Endothelial cell (in vitro differentiated cells): ENCODE data around the gene OR10K1. TPM values are rescaled to one million over a fixed set of nuclear protein-coding genes. Genes with fewer than 3 reads are reported as not detected.
"Not testable (repeated sequence)": the region's sequence is repeated elsewhere in the genome, so short reads cannot be mapped to it uniquely, and the experiment has no call there.

Experiments used
- DNase-seq: peaks from one replicate; pipeline ENCODE4 v3.0.0; 2021; ENCODE audit warnings: low spot score
- H3K27ac Mint-ChIP-seq: one replicate; pipeline ENCODE4 v1.8.0; 2021; ENCODE audit warnings: mixed read lengths, inconsistent platforms; ENCODE audit not compliant: unreplicated experiment
- H3K27me3 Mint-ChIP-seq: one replicate; pipeline ENCODE4 v1.8.0; 2021; ENCODE audit warnings: mild to moderate bottlenecking, moderate library complexity, mixed read lengths, inconsistent platforms; ENCODE audit not compliant: unreplicated experiment
- H3K36me3 Mint-ChIP-seq: one replicate; pipeline ENCODE4 v1.8.0; 2021; ENCODE audit warnings: mild to moderate bottlenecking, low read depth, mixed read lengths, inconsistent platforms; ENCODE audit not compliant: unreplicated experiment
- H3K4me1 Mint-ChIP-seq: one replicate; pipeline ENCODE4 v1.8.0; 2021; ENCODE audit warnings: mild to moderate bottlenecking, mixed read lengths, inconsistent platforms; ENCODE audit not compliant: unreplicated experiment
- H3K4me3 Mint-ChIP-seq: one replicate; pipeline ENCODE4 v1.8.0; 2021; ENCODE audit warnings: mild to moderate bottlenecking, mixed read lengths, inconsistent platforms; ENCODE audit not compliant: unreplicated experiment
- H3K9me3 Mint-ChIP-seq: one replicate; pipeline ENCODE4 v1.8.0; 2021; ENCODE audit warnings: mixed read lengths, inconsistent platforms; ENCODE audit not compliant: unreplicated experiment
- CTCF ChIP-seq: fragments of 200-600 bp; sonication (generic); IDR thresholded peaks from one replicate; pipeline ENCODE4 v1.5.0; 2021; ENCODE audit warnings: antibody characterized with exemption; ENCODE audit not compliant: unreplicated experiment
- total RNA-seq: library from RNA; stranded (reverse); fragmentation: NEBNext Ultra II Directional; extraction: Animal tissue kit (Norgen Biotek cat#: 25700); gene quantifications from one replicate; pipeline ENCODE4 v1.2.1, GENCODE V29; 2021; ENCODE audit not compliant: unreplicated experiment

The OR10K1 gene
- total RNA-seq, 1 donor from 2014 or later: not detected

GRCh38 chr1:158426137-158426536, 35.5 kb upstream of the OR10K1 start, which contains the start of gene OR10K2:
Gene OR10K2 (minus strand): TSS chr1:158426237. CDS start chr1:158420866, 5,371 bp downstream.
- no peaks in the 10 kb centered on the region for H3K36me3 Mint-ChIP-seq
- no peaks in the 10 kb centered on the region for H3K27me3 Mint-ChIP-seq

GRCh38 chr1:158430163-158430562, 31.5 kb upstream of the OR10K1 start:
- H3K4me1 Mint-ChIP-seq, H3K27ac Mint-ChIP-seq, H3K4me3 Mint-ChIP-seq, H3K27me3 Mint-ChIP-seq, H3K36me3 Mint-ChIP-seq, H3K9me3 Mint-ChIP-seq, DNase-seq: not testable (repeated sequence)

More at GRCh38 chr1:158426137-158426536, 35.5 kb upstream of the OR10K1 start, which contains the start of gene OR10K2:
- Mint-ChIP-seq H3K4me3 (no peak within 1 kb of the TSS), H3K4me1 (no peaks in the 10 kb centered on the region), H3K9me3 (no peaks in the 10 kb centered on the region), H3K27ac (no peak within 1 kb of the TSS)
- TF ChIP-seq CTCF: no peak
- no peak for DNase-seq

GRCh38 chr1:158434741-158435140, 26.9 kb upstream of the OR10K1 start:
- Mint-ChIP-seq H3K36me3 (no peaks in the 10 kb centered on the region), H3K4me3 (no peak overlapping the region), H3K27me3 (peaks cover 4% of the 10 kb centered on the region), H3K27ac (no peak overlapping the region), H3K9me3 (no peaks in the 10 kb centered on the region), H3K4me1 (no peaks in the 10 kb centered on the region)
- DNase-seq: no peak
- TF ChIP-seq CTCF: no peak

- Mint-ChIP-seq H3K4me1 (no peaks in the 10 kb centered on the region), H3K9me3 (no peaks in the 10 kb centered on the region), H3K27me3 (no peaks in the 10 kb centered on the region), H3K4me3 (no peak overlapping the region), H3K27ac (no peak overlapping the region), H3K36me3 (no peaks in the 10 kb centered on the region)
- no peak for TF ChIP-seq CTCF
- DNase-seq: no peak
Observed at GRCh38 chr1:158445376-158445775, 16.3 kb upstream of the OR10K1 start.

GRCh38 chr1:158454537-158454936, 7.1 kb upstream of the OR10K1 start:
- Mint-ChIP-seq H3K27ac (no peak overlapping the region), H3K4me3 (no peak overlapping the region), H3K27me3 (no peaks in the 10 kb centered on the region), H3K9me3 (no peaks in the 10 kb centered on the region), H3K36me3 (no peaks in the 10 kb centered on the region), H3K4me1 (no peaks in the 10 kb centered on the region)
- DNase-seq: no peak
- no peak for TF ChIP-seq CTCF

- Mint-ChIP-seq H3K4me1 (no peaks in the 10 kb centered on the region), H3K36me3 (no peaks in the 10 kb centered on the region), H3K27me3 (no peaks in the 10 kb centered on the region), H3K27ac (no peak overlapping the region), H3K4me3 (no peak overlapping the region), H3K9me3 (no peaks in the 10 kb centered on the region)
- DNase-seq: no peak
- no peak for TF ChIP-seq CTCF
Observed at GRCh38 chr1:158457246-158457645, 4.4 kb upstream of the OR10K1 start.
